Iris pigment epithelial cell (primary cell): ENCODE measurements around the gene SRD5A2.
A peak's percentile ranks its signal among the peaks of the same experiment; 100 is the strongest.

ENCODE experiments used
- DNase-seq: peaks from one replicate; pipeline ENCODE4 v3.0.0-alpha.2; 2011; ENCODE audit warnings: low read depth

Gene SRD5A2, protein sequence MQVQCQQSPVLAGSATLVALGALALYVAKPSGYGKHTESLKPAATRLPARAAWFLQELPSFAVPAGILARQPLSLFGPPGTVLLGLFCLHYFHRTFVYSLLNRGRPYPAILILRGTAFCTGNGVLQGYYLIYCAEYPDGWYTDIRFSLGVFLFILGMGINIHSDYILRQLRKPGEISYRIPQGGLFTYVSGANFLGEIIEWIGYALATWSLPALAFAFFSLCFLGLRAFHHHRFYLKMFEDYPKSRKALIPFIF

DNA sequence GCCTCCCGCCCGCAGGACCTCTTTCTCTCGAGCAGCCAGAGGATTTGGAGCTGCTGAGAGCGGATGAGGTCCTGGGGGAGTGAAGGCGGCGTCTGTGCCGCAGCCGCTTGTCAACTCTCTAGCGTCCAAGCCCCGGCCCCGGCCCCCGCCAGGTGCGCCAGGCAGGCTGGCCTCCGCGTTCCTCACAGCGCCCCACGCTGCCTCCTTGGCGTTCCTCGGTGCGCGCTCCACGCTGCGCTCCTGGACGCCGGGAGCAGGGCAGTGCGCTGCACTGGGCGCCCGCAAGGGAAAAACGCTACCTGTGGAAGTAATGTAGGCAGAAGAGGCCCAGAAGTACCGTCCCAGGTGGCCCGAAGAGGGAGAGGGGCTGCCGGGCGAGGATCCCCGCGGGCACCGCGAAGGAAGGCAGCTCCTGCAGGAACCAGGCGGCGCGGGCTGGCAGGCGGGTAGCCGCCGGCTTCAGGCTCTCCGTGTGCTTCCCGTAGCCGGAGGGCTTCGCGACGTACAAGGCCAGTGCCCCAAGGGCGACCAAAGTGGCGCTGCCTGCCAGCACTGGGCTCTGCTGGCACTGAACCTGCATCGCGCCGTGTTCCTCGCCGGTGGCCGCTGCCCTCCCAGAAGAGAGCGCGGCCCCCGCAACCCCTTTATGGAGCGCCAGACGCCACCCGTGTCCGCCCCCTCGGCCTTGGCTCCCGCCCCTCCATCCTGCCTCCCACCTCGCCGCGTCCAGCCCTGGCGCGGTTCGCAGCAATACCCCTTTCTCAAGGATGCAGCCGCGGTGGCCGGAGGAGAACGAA is at the start of gene SRD5A2:
SRD5A2 (minus strand) TSS at position 618 of the 797 bp plus-strand sequence; CDS start at position 580, 38 bp downstream.
- DNase-seq: no peak

DNA sequence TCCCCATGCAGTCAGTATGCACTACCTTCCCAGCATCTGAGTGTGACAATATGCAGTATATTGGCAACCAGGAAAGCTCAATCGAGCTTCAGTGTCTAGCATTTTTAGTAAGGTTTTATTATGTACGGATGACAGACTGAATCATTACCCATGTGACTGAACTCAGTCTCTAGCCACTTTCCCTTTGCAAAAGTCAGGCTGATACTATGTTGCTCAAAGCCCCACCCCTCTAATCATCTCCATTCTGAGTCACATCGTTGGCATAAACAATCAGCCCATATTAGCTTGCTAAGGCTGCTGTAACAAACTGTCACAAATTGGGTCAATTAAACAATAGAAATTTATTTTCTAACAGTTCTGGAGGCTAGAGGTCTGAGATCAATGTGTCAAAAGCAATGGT is 25.8 kb upstream of the SRD5A2 start:
- DNase-seq: no peak

DNA sequence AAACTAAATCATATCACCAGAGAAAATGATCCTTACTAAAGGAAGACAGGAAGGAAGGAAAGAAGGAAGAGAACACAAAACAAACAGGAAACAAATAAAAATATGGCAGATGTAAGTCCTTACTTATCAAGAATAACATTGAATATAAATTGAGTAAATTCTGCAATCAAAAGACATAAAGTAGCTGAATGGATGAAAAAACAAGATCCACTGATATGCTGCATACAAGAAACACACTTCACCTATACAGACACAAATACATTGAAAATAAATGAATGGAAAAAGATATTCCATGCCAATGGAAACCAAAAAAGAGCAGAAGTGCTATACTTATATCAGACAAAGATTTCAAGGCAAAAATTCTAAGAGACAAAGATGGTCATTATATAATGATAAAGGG is 18.0 kb upstream of the SRD5A2 start:
- DNase-seq: no peak

DNA sequence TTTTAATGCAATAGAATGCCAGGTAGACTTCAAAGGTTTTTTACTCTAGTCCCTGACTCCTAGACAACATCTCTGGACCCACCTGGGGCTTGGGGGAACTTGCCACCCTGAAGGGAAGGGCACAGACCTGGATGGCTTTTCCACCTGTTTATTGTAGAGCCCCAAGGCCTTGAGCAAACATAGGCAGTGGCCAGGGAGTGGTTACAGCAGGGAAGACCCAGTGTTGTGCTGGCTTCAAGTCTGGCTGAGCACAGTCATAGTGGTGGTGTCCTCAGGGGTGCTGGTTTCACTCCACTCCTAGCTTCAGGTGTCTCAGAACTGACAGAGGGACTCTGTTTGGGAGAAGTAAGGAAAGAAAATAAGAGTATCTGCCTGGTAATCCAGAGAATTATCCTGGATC is 5.5 kb upstream of the SRD5A2 start:
- no peak for DNase-seq

DNA sequence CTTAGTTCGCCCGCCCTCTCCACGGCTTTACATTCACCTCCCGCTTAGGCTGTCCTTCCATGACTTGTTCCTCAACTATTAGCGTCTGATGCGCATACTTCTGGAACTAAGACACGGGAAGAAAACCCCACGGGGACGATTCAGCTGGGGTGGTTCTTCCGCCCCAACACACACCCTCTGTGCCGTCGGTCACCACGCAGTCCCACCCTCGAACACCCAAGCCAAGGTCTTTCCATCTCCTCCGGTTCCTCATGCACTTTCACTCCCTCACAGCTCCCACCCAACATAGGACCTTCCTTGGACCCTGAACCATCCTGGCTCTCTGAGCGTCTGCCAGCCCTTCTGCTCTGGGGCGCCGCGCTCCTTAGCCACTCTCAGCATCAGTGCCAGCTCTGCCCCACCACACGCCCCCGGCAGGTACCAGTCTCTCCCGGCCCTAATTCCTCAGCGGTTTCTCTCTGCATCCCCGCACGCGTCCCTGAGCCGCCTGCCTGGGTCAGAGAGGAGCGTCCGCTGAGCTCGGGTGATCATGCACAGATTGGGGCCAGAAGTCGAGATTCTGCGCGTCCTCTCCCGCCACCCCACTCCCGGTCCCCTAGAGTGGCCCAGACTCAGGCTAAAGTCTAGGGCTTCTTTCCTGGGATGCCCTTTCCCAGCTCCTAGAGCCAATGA is 522 bp upstream of the SRD5A2 start:
- DNase-seq: no peak

DNA sequence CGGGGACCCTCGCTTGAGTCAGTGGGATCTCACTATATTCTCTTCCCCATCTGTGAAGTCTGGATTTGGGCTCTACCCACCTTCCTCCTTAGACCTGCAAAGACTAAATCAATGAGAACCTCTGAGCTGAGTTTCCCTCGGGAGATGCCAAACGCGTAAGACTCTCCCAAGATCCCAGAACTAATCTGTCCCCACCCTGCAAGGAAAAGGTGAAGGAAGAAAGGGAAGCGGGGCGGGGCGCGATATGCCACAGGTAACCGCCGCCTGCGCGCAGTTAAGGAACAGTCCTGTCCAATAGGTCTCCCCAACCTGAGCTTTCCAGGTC is 780 bp downstream of the SRD5A2 start:
- no peak for DNase-seq

DNA sequence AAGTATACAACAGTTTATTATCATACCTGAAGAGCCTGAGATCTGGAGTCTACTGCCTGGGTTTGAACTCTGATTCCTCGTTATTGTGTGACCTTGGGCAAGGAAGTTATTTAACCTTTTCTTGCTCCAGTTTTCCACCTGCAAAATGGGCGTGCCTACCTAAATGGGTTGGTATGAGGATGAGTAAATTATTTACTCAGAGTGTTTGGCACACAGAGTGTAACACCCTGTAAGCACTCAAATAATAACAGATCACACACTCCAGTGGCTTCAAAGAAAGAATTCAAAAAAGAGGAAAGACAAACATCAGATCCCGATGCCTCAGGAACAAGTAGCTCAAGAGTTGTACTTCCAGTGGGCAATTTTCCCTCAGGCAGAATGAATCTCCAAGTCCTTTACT is 2.4 kb downstream of the SRD5A2 start:
- DNase-seq: no peak

DNA sequence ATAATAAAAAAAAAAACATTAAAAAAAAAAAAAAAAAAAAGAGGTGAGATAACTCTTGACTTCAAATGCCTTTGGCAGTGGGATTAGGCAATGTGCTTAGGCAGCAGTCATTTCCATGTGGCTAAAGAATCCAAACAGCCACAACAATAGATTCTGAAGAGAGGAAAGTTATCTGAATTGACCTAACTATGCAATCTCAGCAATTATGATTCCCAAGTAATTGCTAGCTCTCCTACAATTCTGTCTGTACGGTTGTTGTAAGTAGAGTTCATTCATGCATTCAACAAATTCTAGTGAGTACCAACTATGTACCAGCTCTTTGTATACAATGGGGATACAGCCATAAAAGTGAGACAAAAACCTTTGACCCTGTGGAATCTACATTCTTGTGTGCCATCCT is 3.6 kb downstream of the SRD5A2 start:
- DNase-seq: no peak

DNA sequence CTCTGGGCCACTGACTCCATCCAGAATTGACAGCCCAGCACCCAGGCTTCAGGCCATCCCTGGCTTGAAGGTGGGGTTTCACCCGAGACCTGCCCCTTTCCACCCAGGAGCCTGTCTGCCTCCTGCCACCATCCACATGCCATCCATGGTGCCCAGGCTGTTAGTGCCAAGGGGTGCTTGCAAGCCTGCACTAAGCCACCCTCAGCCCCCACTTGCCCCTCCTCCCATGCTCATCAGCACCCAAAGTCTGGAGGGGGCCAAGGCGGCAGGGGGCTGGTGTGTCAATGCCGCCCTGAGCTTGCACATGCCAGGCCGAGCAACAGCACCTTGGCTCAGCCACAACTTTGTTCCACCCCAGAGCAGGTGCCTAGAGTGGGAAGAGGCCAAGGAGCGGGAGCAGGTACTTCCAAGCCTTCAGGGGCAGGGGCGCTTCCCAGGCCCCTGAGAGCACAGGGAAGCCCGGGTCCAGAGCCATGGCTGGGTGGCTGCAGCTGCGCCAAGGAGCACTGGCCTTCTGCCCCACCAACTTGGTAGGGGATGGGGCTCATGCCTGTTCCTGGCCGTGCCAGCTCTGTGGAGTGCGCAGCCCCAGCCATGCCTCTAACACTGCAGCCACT is 12.0 kb downstream of the SRD5A2 start:
- no peak for DNase-seq

DNA sequence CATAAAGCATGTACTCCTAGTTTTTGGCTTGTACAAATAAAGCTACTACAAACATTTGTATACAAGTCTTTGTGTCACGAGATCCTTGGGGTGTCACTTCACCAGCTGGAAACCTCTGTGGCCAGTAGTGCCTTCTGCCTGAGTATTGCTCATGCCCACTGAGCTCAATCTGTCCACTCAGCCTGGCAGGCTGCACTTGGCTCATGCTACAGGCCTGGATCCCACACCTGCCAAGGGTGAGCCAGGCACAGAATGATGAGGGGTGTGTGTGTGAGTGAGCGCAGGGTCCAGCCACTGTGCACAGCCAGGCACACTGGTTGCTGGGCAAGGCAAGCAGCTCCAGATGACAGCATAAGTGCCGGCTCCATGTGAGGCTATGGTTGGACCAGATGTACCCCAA is 13.1 kb downstream of the SRD5A2 start:
- no peak for DNase-seq

DNA sequence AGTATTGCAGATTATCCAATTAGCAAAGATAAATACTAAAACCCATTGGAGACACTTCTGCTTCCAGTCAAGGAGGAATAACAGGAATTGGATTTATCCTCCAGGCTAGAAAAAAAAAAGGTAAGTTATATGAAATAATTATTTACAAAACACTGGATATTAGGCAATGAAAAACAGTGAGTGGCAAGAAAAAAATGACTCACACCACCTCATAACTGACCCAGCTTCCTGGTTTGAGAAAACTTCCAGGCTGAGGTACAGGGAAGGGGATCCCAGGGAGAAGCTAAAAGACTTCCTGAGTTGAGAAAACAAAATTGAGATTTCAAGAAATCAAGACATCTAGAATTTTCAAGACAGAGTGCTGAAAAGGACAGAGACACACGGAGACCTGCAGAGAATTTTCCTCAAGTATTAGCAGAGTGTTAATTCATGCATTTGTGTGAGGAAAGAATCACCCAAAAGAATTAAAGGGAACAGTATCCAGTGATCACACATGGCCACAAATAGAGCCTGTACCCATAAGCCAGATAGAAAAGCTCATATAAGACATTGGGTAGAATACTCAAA is 17.4 kb downstream of the SRD5A2 start:
- no peak for DNase-seq

DNA sequence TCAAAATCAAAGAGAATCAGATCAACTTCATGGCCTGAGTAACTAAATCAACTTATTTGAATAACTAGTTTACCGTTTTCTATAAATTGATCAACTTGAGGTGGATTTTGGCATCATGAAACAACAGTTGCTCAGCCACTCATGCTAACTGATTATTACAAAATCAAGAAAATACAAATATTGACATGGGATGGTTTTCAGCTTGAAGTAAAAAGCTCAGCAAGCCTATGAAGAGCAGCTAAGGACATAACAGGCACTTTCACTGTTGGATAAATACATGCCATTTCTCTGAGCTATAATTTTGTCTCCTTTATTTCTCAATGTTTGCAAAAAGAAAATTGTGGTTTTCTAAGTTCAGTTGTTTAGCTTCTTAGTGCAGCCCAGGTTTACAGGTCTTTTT is 18.9 kb downstream of the SRD5A2 start:
- DNase-seq: no peak

DNA sequence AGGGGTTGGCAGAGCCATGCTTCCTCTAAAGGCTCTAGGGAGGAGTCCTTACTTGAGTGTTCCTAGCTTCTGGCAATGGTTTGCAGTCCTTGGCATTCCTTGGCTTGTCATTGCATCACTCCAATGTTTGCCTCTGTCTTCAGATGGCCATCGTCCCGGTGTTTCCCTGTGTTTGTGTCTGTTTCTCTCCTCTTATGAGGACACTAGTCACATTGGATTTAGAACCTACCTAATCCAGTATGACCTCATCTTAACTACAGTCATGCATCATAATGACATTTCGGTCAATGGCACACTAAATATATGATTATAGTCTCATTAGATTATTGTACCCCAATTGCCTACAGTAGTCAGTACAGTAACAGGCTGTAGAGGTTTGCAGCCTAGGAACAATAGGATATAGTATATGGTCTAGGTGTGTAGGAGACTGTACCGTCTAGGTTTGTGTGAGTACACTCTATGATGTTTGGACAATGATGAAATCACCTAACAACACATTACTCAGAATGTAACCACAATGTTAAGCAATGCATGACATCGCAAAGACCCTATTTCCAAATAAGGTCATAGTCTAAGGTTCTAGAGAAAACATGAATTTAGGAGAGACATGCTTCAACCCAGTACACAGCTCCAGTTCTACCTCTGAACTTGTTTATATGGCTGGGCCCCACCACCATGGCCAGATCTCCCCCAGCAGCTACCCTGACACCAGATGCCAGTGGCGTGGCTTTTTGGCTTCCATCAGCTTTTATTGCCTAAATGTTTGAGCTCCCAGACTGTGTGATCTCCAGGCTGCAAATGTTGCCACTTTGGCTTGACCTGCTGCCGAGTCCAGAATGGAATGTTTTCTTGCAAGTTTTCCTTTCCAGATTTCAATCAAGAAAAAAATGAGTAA is 22.1 kb downstream of the SRD5A2 start:
- peak; percentile 58 for DNase-seq

DNA sequence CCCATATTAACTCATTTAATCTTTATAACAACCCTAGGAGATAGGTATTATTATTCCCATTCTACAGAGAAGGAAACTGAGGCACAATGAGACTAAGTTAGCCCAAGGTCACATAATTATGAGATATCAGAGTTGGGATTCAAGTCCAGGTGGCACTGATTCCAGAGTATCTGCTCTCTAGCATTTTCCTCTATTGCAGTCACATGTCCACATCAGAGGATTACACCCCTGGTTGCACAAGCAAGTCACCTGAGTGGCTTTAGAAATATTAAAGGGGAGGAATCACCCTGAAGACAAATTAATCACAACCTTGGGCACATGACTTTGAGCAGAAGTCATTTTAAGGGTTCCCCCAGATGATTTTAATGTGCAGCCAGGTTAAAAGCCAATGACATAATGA is 23.8 kb downstream of the SRD5A2 start:
- no peak for DNase-seq

DNA sequence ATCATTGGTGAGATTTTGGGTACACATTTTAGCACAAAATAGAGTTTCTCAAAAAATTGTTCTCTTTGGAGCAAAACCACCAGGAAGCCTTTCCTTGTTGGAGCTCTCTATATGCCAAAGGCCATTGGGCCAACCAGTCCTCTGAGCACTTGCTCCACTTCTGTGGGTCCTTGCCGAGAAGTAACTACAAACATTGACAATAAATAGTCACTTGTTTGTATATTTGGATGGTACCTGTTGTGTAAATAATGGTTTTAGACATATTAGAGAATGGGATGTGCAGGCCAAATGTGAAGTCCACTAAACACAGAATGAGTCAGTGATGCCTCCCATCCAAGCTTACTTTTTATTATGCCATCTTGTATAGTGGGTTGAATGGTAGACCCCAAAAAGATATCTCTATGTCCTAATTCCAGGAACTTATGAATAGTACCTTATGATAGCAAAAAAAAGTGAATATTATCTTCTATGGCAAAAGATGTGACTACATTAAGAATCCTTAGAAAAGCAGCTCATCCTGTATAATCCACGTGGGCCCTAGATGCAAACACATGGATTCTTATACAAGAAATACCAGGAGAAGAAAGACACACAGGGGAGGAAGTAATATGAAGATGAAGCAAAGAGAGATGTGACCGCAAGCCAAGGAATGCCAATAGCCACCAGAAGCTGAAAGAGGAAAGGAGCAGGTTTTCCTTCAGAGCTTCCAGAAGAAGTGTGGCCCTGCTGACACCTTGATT is 24.6 kb downstream of the SRD5A2 start:
- DNase-seq: no peak

DNA sequence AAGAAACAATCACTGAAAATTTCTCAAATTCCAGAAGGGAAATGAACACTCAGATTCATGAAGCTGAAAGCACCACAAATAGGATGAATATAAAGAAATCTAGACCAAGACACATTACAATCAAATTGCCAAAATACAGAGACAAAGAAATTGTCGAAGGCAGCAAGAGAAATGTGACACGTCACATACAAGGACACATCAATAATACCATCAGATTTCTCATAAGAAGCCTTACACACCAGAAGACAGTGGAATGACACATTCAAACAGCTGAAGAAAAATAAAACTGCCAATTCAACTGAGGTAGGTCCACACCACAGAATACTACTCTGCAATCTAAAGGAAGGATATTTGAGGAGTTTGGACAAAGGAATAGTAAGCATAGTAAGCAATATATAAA is 27.4 kb downstream of the SRD5A2 start:
- DNase-seq: no peak

DNA sequence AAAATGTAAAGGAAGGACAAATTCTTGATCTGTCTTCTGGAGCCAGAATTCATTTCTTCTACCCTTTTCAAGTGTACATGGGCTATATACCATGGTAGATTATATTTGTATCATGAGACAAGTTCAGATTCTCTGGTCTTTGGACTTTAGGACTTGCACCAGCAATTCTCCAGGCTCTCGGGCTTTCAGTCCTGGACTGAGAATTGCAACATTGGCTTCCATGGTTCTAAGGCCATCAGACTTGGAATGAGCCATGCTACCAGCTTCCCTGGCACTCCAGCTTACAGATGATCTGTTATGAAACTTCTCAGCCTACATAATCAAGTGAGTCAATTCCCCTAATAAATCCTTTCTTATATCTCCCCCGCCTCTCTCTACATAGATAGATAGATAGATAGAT is 33.3 kb downstream of the SRD5A2 start:
- no peak for DNase-seq

DNA sequence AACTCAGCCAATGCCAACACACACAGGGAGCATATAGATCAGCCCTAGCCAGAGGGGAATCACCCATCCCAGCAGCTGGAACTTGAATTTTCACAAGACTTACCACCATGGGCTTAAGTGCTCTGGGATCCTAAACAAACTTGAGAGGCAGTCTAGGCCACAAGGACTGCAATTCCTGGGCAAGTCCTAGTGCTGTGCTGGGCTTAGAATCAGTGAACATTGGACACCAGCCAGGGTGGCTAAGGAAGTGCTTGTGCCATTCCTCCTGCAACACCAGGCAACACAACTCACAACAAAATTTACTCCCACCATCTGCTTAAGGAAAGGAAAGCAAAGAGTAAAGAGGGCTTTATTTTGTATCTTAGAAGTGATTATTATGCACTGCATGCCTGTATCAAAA is 38.9 kb downstream of the SRD5A2 start:
- DNase-seq: no peak

DNA sequence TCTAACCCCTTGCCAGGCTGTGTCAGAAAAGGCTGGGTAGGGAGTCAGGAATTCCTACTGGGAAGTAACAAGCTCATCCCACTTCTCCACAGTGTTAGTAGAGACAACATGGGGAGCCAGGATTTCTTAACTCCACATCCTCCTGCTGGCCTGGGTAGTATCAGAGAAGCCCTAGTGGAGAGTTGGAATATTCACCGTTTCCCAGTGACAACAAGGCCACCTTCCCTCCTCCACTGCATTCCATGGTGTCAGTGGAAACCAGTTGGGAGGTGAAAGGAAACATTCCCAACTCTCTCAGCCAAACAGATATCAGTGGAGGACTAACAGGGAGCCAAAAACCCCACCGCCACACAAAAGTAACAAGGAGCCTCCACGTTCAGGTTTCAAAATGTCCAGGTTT is 41.2 kb downstream of the SRD5A2 start:
- no peak for DNase-seq

DNA sequence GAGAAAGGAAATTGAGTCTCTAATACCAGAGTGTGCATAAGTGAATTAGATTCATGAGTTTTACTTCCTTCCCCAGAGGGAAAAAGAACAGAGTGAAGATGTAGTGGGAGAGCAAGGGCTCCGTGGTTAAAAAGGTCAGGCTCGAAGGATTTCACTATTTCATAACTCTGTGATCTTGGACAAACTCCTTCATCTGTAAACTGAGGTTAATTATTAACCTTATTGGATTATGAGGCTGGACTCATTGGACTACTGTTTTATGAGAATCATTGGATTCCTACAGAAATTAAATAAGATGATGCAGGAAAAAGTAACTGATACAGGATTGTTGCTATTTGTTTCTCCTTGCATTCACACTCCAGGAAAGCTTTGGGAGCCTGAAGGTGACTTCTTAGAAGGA is 45.0 kb downstream of the SRD5A2 start:
- no peak for DNase-seq

DNA sequence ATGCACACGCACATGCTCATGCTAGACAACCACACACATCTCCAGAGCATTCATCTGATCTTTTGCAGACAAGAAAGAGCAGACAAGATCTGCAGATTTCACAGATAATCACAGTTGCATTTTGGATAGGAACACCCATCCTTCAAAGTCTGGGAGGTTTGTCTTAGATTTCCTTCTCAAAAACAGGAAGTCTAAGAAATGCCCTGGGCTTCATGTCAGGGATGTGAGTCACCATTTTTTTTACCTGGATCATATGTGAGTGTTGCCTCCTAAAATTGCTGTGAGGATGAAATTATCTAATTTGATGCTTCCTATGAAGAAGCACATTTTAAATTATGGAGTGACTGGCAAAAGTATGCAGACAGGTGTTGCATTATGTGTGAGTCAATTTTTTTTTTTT is 46.1 kb downstream of the SRD5A2 start:
- no peak for DNase-seq
